Suprapubic skin (tissue), 4 donors: Measurements from ENCODE around the gene SHBG.

Experiments
- POLR2A ChIP-seq, 2 donors: fragments of 450-650 bp; IDR thresholded peaks; one replicate each; pipeline ENCODE4 v1.6.1; 2017; ENCODE audit warnings: antibody characterized with exemption in 2 of 2, mild to moderate bottlenecking in 2 of 2, moderate library complexity in 2 of 2
- POLR2AphosphoS5 ChIP-seq, 3 donors: sonication (generic); formaldehyde crosslinking; IDR thresholded peaks; one replicate each; pipeline ENCODE4 v1.6.1; 2017; ENCODE audit warnings: antibody characterized with exemption in 3 of 3
- TF ChIP-seq, protein P1 (sequence below), 2 donors: fragments of 200-600 bp in 1 of 2; fragments of 450-650 bp in 1 of 2; sonication (generic) in 1 of 2; IDR thresholded peaks; one replicate each; pipeline ENCODE4 v1.5.1; 2016 to 2019; ENCODE audit warnings: antibody characterized with exemption in 2 of 2, mild to moderate bottlenecking in 1 of 2, moderate library complexity in 1 of 2

DNA sequence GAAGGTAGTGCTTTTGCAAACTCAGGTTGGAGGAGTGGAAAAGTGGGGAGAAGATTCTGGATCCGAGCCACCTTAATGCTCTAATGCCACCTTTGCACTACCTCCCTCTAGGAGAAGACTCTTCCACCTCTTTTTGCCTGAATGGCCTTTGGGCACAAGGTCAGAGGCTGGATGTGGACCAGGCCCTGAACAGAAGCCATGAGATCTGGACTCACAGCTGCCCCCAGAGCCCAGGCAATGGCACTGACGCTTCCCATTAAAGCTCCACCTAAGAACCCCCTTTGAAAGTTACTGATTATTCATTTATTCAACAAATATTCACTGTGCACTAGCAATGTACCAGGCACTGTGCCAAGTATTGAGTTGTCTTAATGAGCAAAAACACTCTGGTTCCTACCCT is 3.2 kb downstream of the SHBG start:
- TF ChIP-seq POLR2A (IDR thresholded peaks at IDR 0.05) (no peak), POLR2AphosphoS5 (IDR thresholded peaks at IDR 0.05) (no peak)
- TF ChIP-seq, protein P1, sequence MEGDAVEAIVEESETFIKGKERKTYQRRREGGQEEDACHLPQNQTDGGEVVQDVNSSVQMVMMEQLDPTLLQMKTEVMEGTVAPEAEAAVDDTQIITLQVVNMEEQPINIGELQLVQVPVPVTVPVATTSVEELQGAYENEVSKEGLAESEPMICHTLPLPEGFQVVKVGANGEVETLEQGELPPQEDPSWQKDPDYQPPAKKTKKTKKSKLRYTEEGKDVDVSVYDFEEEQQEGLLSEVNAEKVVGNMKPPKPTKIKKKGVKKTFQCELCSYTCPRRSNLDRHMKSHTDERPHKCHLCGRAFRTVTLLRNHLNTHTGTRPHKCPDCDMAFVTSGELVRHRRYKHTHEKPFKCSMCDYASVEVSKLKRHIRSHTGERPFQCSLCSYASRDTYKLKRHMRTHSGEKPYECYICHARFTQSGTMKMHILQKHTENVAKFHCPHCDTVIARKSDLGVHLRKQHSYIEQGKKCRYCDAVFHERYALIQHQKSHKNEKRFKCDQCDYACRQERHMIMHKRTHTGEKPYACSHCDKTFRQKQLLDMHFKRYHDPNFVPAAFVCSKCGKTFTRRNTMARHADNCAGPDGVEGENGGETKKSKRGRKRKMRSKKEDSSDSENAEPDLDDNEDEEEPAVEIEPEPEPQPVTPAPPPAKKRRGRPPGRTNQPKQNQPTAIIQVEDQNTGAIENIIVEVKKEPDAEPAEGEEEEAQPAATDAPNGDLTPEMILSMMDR (IDR thresholded peaks at IDR 0.05), result no peak
